Body of pancreas (tissue), 4 donors: ENCODE measurements around the gene HOXB1.

ENCODE experiments used
- POLR2A ChIP-seq, 3 donors: fragments of 450-650 bp; IDR thresholded peaks; one replicate each; pipeline ENCODE4 v1.6.1; 2016; ENCODE audit warnings: antibody characterized with exemption in 3 of 3, mild to moderate bottlenecking in 2 of 3
- TF ChIP-seq, protein P1 (sequence below), 7 experiments: fragments of 450-650 bp in 4 of 7; fragments of 200-600 bp in 3 of 7; sonication (generic) in 3 of 7; IDR thresholded peaks; one replicate each; pipeline ENCODE4 v1.5.1; 2016 to 2019; ENCODE audit warnings: antibody characterized with exemption in 7 of 7

- TF ChIP-seq, protein P1, sequence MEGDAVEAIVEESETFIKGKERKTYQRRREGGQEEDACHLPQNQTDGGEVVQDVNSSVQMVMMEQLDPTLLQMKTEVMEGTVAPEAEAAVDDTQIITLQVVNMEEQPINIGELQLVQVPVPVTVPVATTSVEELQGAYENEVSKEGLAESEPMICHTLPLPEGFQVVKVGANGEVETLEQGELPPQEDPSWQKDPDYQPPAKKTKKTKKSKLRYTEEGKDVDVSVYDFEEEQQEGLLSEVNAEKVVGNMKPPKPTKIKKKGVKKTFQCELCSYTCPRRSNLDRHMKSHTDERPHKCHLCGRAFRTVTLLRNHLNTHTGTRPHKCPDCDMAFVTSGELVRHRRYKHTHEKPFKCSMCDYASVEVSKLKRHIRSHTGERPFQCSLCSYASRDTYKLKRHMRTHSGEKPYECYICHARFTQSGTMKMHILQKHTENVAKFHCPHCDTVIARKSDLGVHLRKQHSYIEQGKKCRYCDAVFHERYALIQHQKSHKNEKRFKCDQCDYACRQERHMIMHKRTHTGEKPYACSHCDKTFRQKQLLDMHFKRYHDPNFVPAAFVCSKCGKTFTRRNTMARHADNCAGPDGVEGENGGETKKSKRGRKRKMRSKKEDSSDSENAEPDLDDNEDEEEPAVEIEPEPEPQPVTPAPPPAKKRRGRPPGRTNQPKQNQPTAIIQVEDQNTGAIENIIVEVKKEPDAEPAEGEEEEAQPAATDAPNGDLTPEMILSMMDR (IDR thresholded peaks at IDR 0.05): no peak
- no peak for TF ChIP-seq POLR2A (IDR thresholded peaks at IDR 0.05)
Observed at GRCh38 chr17:48502901-48503300, 27.9 kb downstream of the HOXB1 start.
